HepG2 (cell line): Measurements from ENCODE around the gene CDK2.

Source experiments
- CEBPB ChIP-seq: IDR thresholded peaks from 2 replicates; pipeline ENCODE4 v1.6.1; 2011; ENCODE audit warnings: low read depth, low read length, improper control_type of control experiment, borderline replicate concordance
- EZH2 ChIP-seq: conservative IDR thresholded peaks from 2 replicates; pipeline ENCODE4 v1.6.1; 2012; ENCODE audit warnings: mild to moderate bottlenecking, low read depth, low read length, moderate library complexity
- MBD4 ChIP-seq: IDR thresholded peaks from 2 replicates; pipeline ENCODE4 v1.6.1; 2012; ENCODE audit warnings: low read length, inconsistent platforms, borderline replicate concordance
- MNT ChIP-seq: fragments of 450-650 bp; IDR thresholded peaks from 2 replicates; pipeline ENCODE4 v1.6.1; 2016
- MTF1 ChIP-seq: sonication (generic); formaldehyde crosslinking; IDR thresholded peaks from 2 replicates; pipeline ENCODE4 v1.5.0; 2020; ENCODE audit warnings: missing genetic modification reagents
- RFX5 ChIP-seq: IDR thresholded peaks from 2 replicates; pipeline ENCODE4 v1.6.1; 2011; ENCODE audit warnings: low read depth, low read length, improper control_type of control experiment
- TAF1 ChIP-seq: sonication (generic); formaldehyde crosslinking; IDR thresholded peaks from 2 replicates; pipeline ENCODE4 v1.4.0; 2020; ENCODE audit warnings: missing genetic modification reagents
- ZBTB7A ChIP-seq: sonication (generic); formaldehyde crosslinking; IDR thresholded peaks from 2 replicates; pipeline ENCODE4 v1.8.0; 2022; ENCODE audit warnings: mild to moderate bottlenecking, missing genetic modification reagents
- ZFYVE20 ChIP-seq: sonication (generic); formaldehyde crosslinking; IDR thresholded peaks from 2 replicates; pipeline ENCODE4 v1.8.0; 2023; ENCODE audit warnings: low read depth, mild to moderate bottlenecking, moderate library complexity, missing genetic modification reagents, borderline replicate concordance
- ZNF614 ChIP-seq: IDR thresholded peaks from 2 replicates; pipeline ENCODE4 v1.6.1; 2018; ENCODE audit warnings: missing biosample characterization, missing genetic modification reagents, inconsistent platforms, borderline replicate concordance
- TF ChIP-seq, protein P1 (sequence below): IDR thresholded peaks from 2 replicates; pipeline ENCODE4 v1.6.1; 2016; ENCODE audit warnings: low read depth, missing genetic modification reagents, missing compliant biosample characterization
- TF ChIP-seq, protein P2 (sequence below): sonication (generic); formaldehyde crosslinking; IDR thresholded peaks from 2 replicates; pipeline ENCODE4 v1.8.0; 2022; ENCODE audit warnings: low read depth, missing genetic modification reagents

GRCh38 chr12:55935738-55936151 lies 30.9 kb upstream of the CDK2 start:
- TF ChIP-seq, protein P1, sequence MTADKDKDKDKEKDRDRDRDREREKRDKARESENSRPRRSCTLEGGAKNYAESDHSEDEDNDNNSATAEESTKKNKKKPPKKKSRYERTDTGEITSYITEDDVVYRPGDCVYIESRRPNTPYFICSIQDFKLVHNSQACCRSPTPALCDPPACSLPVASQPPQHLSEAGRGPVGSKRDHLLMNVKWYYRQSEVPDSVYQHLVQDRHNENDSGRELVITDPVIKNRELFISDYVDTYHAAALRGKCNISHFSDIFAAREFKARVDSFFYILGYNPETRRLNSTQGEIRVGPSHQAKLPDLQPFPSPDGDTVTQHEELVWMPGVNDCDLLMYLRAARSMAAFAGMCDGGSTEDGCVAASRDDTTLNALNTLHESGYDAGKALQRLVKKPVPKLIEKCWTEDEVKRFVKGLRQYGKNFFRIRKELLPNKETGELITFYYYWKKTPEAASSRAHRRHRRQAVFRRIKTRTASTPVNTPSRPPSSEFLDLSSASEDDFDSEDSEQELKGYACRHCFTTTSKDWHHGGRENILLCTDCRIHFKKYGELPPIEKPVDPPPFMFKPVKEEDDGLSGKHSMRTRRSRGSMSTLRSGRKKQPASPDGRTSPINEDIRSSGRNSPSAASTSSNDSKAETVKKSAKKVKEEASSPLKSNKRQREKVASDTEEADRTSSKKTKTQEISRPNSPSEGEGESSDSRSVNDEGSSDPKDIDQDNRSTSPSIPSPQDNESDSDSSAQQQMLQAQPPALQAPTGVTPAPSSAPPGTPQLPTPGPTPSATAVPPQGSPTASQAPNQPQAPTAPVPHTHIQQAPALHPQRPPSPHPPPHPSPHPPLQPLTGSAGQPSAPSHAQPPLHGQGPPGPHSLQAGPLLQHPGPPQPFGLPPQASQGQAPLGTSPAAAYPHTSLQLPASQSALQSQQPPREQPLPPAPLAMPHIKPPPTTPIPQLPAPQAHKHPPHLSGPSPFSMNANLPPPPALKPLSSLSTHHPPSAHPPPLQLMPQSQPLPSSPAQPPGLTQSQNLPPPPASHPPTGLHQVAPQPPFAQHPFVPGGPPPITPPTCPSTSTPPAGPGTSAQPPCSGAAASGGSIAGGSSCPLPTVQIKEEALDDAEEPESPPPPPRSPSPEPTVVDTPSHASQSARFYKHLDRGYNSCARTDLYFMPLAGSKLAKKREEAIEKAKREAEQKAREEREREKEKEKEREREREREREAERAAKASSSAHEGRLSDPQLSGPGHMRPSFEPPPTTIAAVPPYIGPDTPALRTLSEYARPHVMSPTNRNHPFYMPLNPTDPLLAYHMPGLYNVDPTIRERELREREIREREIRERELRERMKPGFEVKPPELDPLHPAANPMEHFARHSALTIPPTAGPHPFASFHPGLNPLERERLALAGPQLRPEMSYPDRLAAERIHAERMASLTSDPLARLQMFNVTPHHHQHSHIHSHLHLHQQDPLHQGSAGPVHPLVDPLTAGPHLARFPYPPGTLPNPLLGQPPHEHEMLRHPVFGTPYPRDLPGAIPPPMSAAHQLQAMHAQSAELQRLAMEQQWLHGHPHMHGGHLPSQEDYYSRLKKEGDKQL: no peak
- TF ChIP-seq, protein P2, sequence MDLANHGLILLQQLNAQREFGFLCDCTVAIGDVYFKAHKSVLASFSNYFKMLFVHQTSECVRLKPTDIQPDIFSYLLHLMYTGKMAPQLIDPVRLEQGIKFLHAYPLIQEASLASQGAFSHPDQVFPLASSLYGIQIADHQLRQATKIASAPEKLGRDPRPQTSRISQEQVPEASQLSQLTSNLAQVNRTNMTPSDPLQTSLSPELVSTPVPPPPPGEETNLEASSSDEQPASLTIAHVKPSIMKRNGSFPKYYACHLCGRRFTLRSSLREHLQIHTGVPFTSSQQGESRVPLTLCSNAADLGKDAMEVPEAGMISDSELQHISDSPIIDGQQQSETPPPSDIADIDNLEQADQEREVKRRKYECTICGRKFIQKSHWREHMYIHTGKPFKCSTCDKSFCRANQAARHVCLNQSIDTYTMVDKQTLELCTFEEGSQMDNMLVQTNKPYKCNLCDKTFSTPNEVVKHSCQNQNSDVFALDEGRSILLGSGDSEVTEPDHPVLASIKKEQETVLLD: no peak
- TF ChIP-seq ZFYVE20 (no peak), EZH2 (no peak), MNT (no peak), MTF1 (CRISPR knock-in tag) (no peak), RFX5 (no peak), ZNF614 (CRISPR knock-in tag) (no peak), MBD4 (no peak), CEBPB (no peak), ZBTB7A (CRISPR knock-in tag) (no peak), TAF1 (CRISPR knock-in tag) (no peak)
